Endothelial cell of umbilical vein (primary cell): ENCODE data around the gene SIGMAR1.

Experiments
- POLR2A ChIP-seq: IDR thresholded peaks from 2 replicates; pipeline ENCODE4 v1.6.1; 2012; ENCODE audit warnings: low read depth, mild to moderate bottlenecking, control low read depth, low read length
- POLR2AphosphoS5 ChIP-seq: IDR thresholded peaks from 2 replicates; pipeline ENCODE4 v1.6.1; 2012; ENCODE audit warnings: low read depth, mild to moderate bottlenecking, control low read depth, low read length, moderate library complexity; ENCODE audit not compliant: insufficient read depth
- TF ChIP-seq, protein P1 (sequence below), 2 donors: IDR thresholded peaks; 1 replicate in 1 of 2; 2 replicates in 1 of 2; pipeline ENCODE4 v1.5.1; 2011; ENCODE audit warnings: low read length in 2 of 2, mild to moderate bottlenecking in 2 of 2, moderate library complexity in 2 of 2, control low read depth in 1 of 2, inconsistent platforms in 1 of 2, low read depth in 1 of 2; ENCODE audit not compliant: insufficient read depth in 1 of 2; ENCODE audit errors: extremely low read depth in 1 of 2

DNA sequence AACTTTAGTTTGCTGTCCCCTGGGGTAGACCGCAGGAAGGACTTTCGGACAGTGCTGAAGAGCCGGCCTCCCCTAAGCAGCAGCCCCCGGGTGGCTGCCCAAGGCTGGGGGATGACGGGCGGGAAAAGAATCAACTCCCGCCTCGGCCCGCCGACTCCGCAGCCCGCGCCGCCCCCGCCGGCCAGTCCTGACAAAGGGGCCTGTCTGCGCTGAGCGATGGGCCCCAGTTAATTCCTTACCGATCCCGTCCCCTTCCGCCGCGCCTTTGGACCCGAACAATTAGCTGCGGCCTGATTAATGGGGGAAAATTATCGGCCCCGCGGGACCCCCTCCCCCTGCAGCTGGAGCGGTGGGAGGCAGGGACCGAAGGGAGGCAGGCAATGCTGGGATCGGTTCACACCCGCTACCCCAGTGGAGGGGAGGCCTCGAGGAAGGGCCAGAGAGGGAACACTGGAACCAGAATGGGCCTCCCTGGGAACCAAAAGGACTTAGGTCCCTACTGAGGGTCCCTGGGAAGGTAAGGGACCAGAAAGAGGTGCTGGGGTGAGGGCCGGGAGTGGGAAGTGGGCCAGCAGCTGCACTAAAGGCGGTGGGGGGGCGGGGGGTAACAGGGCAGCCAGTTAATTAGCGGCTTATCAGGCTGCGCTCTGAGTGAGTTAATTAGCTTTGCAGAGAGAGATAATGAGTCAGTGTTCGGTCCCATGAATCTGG is 13.0 kb downstream of the SIGMAR1 start:
- TF ChIP-seq POLR2AphosphoS5 (no peak), POLR2A (no peak)
- TF ChIP-seq, protein P1, sequence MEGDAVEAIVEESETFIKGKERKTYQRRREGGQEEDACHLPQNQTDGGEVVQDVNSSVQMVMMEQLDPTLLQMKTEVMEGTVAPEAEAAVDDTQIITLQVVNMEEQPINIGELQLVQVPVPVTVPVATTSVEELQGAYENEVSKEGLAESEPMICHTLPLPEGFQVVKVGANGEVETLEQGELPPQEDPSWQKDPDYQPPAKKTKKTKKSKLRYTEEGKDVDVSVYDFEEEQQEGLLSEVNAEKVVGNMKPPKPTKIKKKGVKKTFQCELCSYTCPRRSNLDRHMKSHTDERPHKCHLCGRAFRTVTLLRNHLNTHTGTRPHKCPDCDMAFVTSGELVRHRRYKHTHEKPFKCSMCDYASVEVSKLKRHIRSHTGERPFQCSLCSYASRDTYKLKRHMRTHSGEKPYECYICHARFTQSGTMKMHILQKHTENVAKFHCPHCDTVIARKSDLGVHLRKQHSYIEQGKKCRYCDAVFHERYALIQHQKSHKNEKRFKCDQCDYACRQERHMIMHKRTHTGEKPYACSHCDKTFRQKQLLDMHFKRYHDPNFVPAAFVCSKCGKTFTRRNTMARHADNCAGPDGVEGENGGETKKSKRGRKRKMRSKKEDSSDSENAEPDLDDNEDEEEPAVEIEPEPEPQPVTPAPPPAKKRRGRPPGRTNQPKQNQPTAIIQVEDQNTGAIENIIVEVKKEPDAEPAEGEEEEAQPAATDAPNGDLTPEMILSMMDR (IDR thresholded peaks at IDR 0.05; ENCODE audit: extremely low read depth in 1 of 2, insufficient read depth in 1 of 2, low read depth in 1 of 2, low read length in 2 of 2), result no peak
